HepG2 (cell line): ENCODE data around the gene PDLIM7. TPM values are rescaled to one million over a fixed set of nuclear protein-coding genes. Genes with fewer than 3 reads are reported as not detected.

ENCODE experiments used
- ATF3 ChIP-seq: sonication (generic); formaldehyde crosslinking; IDR thresholded peaks from 2 replicates; pipeline ENCODE4 v1.4.0; 2020; ENCODE audit warnings: missing genetic modification reagents
- CENPX ChIP-seq: sonication (generic); formaldehyde crosslinking; IDR thresholded peaks from 2 replicates; pipeline ENCODE4 v1.9.0; 2021; ENCODE audit warnings: mild to moderate bottlenecking, missing genetic modification reagents, moderate library complexity
- DNMT3B ChIP-seq: conservative IDR thresholded peaks from 2 replicates; pipeline ENCODE4 v1.6.1; 2016; ENCODE audit warnings: missing biosample characterization, control low read depth
- EZH2 ChIP-seq: conservative IDR thresholded peaks from 2 replicates; pipeline ENCODE4 v1.6.1; 2012; ENCODE audit warnings: mild to moderate bottlenecking, low read depth, low read length, moderate library complexity
- FOXO1 ChIP-seq: sonication (generic); formaldehyde crosslinking; IDR thresholded peaks from 2 replicates; pipeline ENCODE4 v1.4.0; 2020; ENCODE audit warnings: missing genetic modification reagents
- GPBP1L1 ChIP-seq: sonication (generic); formaldehyde crosslinking; IDR thresholded peaks from 2 replicates; pipeline ENCODE4 v1.5.0; 2020; ENCODE audit warnings: mild to moderate bottlenecking, missing genetic modification reagents
- GTF3A ChIP-seq: sonication (generic); formaldehyde crosslinking; conservative IDR thresholded peaks from 2 replicates; pipeline ENCODE4 v1.4.0; 2020; ENCODE audit warnings: mild to moderate bottlenecking, missing genetic modification reagents
- HOXA5 ChIP-seq: sonication (generic); formaldehyde crosslinking; IDR thresholded peaks from 2 replicates; pipeline ENCODE4 v1.4.0; 2020; ENCODE audit warnings: missing genetic modification reagents
- HOXA7 ChIP-seq: sonication (generic); formaldehyde crosslinking; IDR thresholded peaks from 2 replicates; pipeline ENCODE4 v1.8.1; 2022; ENCODE audit warnings: mild to moderate bottlenecking, missing genetic modification reagents, moderate library complexity
- IKZF5 ChIP-seq: IDR thresholded peaks from 2 replicates; pipeline ENCODE4 v1.6.1; 2018; ENCODE audit warnings: missing genetic modification reagents, mild to moderate bottlenecking, missing compliant biosample characterization
- KMT2A ChIP-seq: sonication (generic); formaldehyde crosslinking; IDR thresholded peaks from 2 replicates; pipeline ENCODE4 v1.4.0; 2020; ENCODE audit warnings: missing genetic modification reagents
- NR0B2 ChIP-seq: sonication (generic); formaldehyde crosslinking; IDR thresholded peaks from 2 replicates; pipeline ENCODE4 v1.4.0; 2020; ENCODE audit warnings: mild to moderate bottlenecking, missing genetic modification reagents
- PHB2 ChIP-seq: fragments of 450-650 bp; IDR thresholded peaks from 2 replicates; pipeline ENCODE4 v1.6.1; 2018; ENCODE audit not compliant: partially characterized antibody
- PHF20 ChIP-seq: sonication (generic); formaldehyde crosslinking; IDR thresholded peaks from 2 replicates; pipeline ENCODE4 v1.5.0; 2020; ENCODE audit warnings: mild to moderate bottlenecking, missing genetic modification reagents
- PLRG1 ChIP-seq: fragments of 450-650 bp; conservative IDR thresholded peaks from 2 replicates; pipeline ENCODE4 v1.6.1; 2016
- TBX3 ChIP-seq: fragments of 450-650 bp; IDR thresholded peaks from 2 replicates; pipeline ENCODE4 v1.6.1; 2017; ENCODE audit warnings: antibody characterized with exemption, mild to moderate bottlenecking, inconsistent platforms, borderline replicate concordance
- TERF1 ChIP-seq: sonication (generic); formaldehyde crosslinking; IDR thresholded peaks from 2 replicates; pipeline ENCODE4 v1.8.0; 2022; ENCODE audit warnings: mild to moderate bottlenecking, missing genetic modification reagents, moderate library complexity
- XBP1 ChIP-seq: sonication (generic); formaldehyde crosslinking; IDR thresholded peaks from 2 replicates; pipeline ENCODE4 v1.5.0; 2020; ENCODE audit warnings: missing genetic modification reagents
- ZFP36L1 ChIP-seq: sonication (generic); formaldehyde crosslinking; IDR thresholded peaks from 2 replicates; pipeline ENCODE4 v1.8.0; 2022; ENCODE audit warnings: mild to moderate bottlenecking, missing genetic modification reagents, moderate library complexity
- ZNF274 ChIP-seq: sonication (generic); formaldehyde crosslinking; IDR thresholded peaks from 2 replicates; pipeline ENCODE4 v1.5.1; 2020; ENCODE audit warnings: mild to moderate bottlenecking, missing genetic modification reagents
- ZNF329 ChIP-seq: sonication (generic); formaldehyde crosslinking; IDR thresholded peaks from 2 replicates; pipeline ENCODE4 v1.9.0; 2021; ENCODE audit warnings: low read depth, mild to moderate bottlenecking, missing genetic modification reagents
- ZNF441 ChIP-seq: sonication (generic); formaldehyde crosslinking; IDR thresholded peaks from 2 replicates; pipeline ENCODE4 v1.7.0; 2021; ENCODE audit warnings: missing genetic modification reagents, borderline replicate concordance
- ZNF740 ChIP-seq: sonication (generic); formaldehyde crosslinking; IDR thresholded peaks from 2 replicates; pipeline ENCODE4 v1.4.0; 2020; ENCODE audit warnings: missing genetic modification reagents
- ZNF782 ChIP-seq: sonication (generic); formaldehyde crosslinking; IDR thresholded peaks from 2 replicates; pipeline ENCODE4 v1.4.0; 2020; ENCODE audit warnings: missing genetic modification reagents, mild to moderate bottlenecking, borderline replicate concordance
- ZNF788 ChIP-seq: sonication (generic); formaldehyde crosslinking; IDR thresholded peaks from 2 replicates; pipeline ENCODE4 v1.5.0; 2020; ENCODE audit warnings: mild to moderate bottlenecking, missing genetic modification reagents, borderline replicate concordance
- ZSCAN9 ChIP-seq: IDR thresholded peaks from 2 replicates; pipeline ENCODE4 v1.6.1; 2016; ENCODE audit warnings: borderline replicate concordance
- polyA plus RNA-seq, 8 experiments: library from polyadenylated mRNA; depleted of rRNA in 3 of 8; stranded (reverse) in 7 of 8; unstranded in 1 of 8; fragments of >200 nt; fragmentation: Illumina TruSeq in 4 of 8; extraction: Trizol in 4 of 8; gene quantifications; 2 replicates each; pipeline versions ENCODE4 v1.2.1 to v1.2.3, GENCODE V29; 2011 to 2016; ENCODE audit warnings: low read depth in 4 of 8, missing spikeins in 1 of 8, mixed read lengths in 1 of 8; ENCODE audit not compliant: insufficient read depth in 1 of 8
- total RNA-seq, 5 experiments: library from RNA; depleted of rRNA; stranded (reverse); fragments of >200 nt; fragmentation: Illumina TruSeq; extraction: Trizol; gene quantifications; 2 replicates each; pipeline ENCODE4 v1.2.3, GENCODE V29; 2016; ENCODE audit warnings: low read depth in 1 of 5

The PDLIM7 gene
- total and polyA plus RNA-seq, 2 of the 13 experiments (the other 11 are each of a cell fraction or from before 2014, with no cell fraction given), result 21.1 to 31.3 TPM

- TF ChIP-seq ZNF782 (CRISPR knock-in tag) (peak; percentile 90), HOXA5 (peak; percentile 84), GTF3A (CRISPR knock-in tag) (no peak), TBX3 (no peak), ZFP36L1 (CRISPR knock-in tag) (no peak), IKZF5 (CRISPR knock-in tag) (peak; percentile 94), KMT2A (CRISPR knock-in tag) (peak; percentile 96), DNMT3B (CRISPR knock-in tag) (no peak), ATF3 (CRISPR knock-in tag) (peak; percentile 49; the same call in 1 of the 2 replicates), ZNF441 (CRISPR knock-in tag) (0 out of 2 replicates have a peak, but pooled peaks have one; percentile 26), CENPX (CRISPR knock-in tag) (no peak), TERF1 (CRISPR knock-in tag) (peak; percentile 41; the same call in 1 of the 2 replicates), XBP1 (CRISPR knock-in tag) (no peak), FOXO1 (no peak; the same call in 1 of the 2 replicates), HOXA7 (no peak), ZNF274 (CRISPR knock-in tag) (no peak; the same call in 1 of the 2 replicates), ZSCAN9 (peak; percentile 69; the same call in 1 of the 2 replicates), ZNF740 (no peak), PHB2 (no peak), PLRG1 (no peak), ZNF329 (no peak), ZNF788 (peak; percentile 98), GPBP1L1 (no peak), EZH2 (no peak), PHF20 (CRISPR knock-in tag) (peak; percentile 96), NR0B2 (CRISPR knock-in tag) (peak; percentile 61; the same call in 1 of the 2 replicates)
Observed at GRCh38 chr5:177516601-177517568, 19.5 kb upstream of the PDLIM7 start, which contains the start of gene DDX41 (continued).
